Transverse colon (tissue), 4 donors: ENCODE results near the gene SMAD7. TPM values are rescaled to one million over a fixed set of nuclear protein-coding genes. Genes with fewer than 3 reads are reported as not detected.

Source experiments
- DNase-seq: peaks from one replicate; pipeline ENCODE4 v3.0.0-alpha.2; 2019
- H3K27ac ChIP-seq, 4 donors: fragments of 200-600 bp; sonication (generic); 2 replicates each; pipeline ENCODE4 v1.5.1; 2016 to 2018; ENCODE audit warnings: inconsistent platforms in 4 of 4
- H3K27me3 ChIP-seq: fragments of 200-600 bp; sonication (generic); 2 replicates; pipeline ENCODE4 v1.5.1; 2017; ENCODE audit warnings: inconsistent platforms
- H3K36me3 ChIP-seq, 4 donors: fragments of 200-600 bp; sonication (generic); 2 replicates each; pipeline ENCODE4 v1.5.1; 2017 to 2019; ENCODE audit warnings: inconsistent platforms in 4 of 4
- H3K4me1 ChIP-seq, 4 donors: fragments of 200-600 bp; sonication (generic); 2 replicates each; pipeline ENCODE4 v1.5.1; 2017 to 2020; ENCODE audit warnings: inconsistent platforms in 4 of 4
- H3K4me3 ChIP-seq, 4 donors: fragments of 200-600 bp; sonication (generic); 1 replicate in 1 of 4; 2 replicates in 3 of 4; pipeline versions ENCODE4 v1.5.1 to v1.6.1; 2017 to 2019; ENCODE audit warnings: inconsistent platforms in 4 of 4
- H3K9me3 ChIP-seq, 2 donors: fragments of 200-600 bp; sonication (generic); 2 replicates each; pipeline ENCODE4 v1.5.1; 2017 to 2019; ENCODE audit warnings: inconsistent platforms in 2 of 2
- EP300 ChIP-seq: sonication (generic); formaldehyde crosslinking; IDR thresholded peaks from one replicate; pipeline ENCODE4 v1.6.1; 2017; ENCODE audit warnings: antibody characterized with exemption, low read depth
- POLR2A ChIP-seq: fragments of 450-650 bp; IDR thresholded peaks from one replicate; pipeline ENCODE4 v1.6.1; 2016; ENCODE audit warnings: antibody characterized with exemption, mild to moderate bottlenecking, moderate library complexity
- POLR2AphosphoS5 ChIP-seq, 3 donors: sonication (generic); formaldehyde crosslinking; IDR thresholded peaks; one replicate each; pipeline ENCODE4 v1.6.1; 2016; ENCODE audit warnings: antibody characterized with exemption in 3 of 3
- WGBS, 2 donors: methylation state at CpG; one replicate each; pipeline ENCODE4 v1.1.5; 2018; ENCODE audit warnings: low coverage in 1 of 2; 5-methylcytosine and 5-hydroxymethylcytosine counted together
- in situ Hi-C, 4 donors: fragments of 200-750 bp; cut with MboI; loops; one replicate each; pipeline versions ENCODE4 v1.15.0 to v1.15.1; 2017; ENCODE audit warnings: low sequenced_read_pairs in 3 of 4, low pct_ligation_motif_present in 1 of 4, low pct_unique_long_range_greater_than_20kb in 1 of 4
- intact Hi-C: fragments of 100-400 bp; cut with DNase I; formaldehyde crosslinking; loops from one replicate; pipeline ENCODE4 v1.15.1; 2023; ENCODE audit warnings: low total_unique reads
- total RNA-seq, 4 donors: library from RNA; depleted of rRNA; stranded (reverse); fragments of >200 nt; gene quantifications; one replicate each; pipeline ENCODE4 v1.1.0, GENCODE V29; 2016
- TF ChIP-seq, protein P1 (sequence below), 5 experiments: fragments of 200-600 bp in 3 of 5; fragments of 450-650 bp in 2 of 5; sonication (generic) in 3 of 5; IDR thresholded peaks; 1 replicate in 2 of 5; 2 replicates in 3 of 5; pipeline ENCODE4 v1.5.1; 2016 to 2017; ENCODE audit warnings: antibody characterized with exemption in 5 of 5, inconsistent platforms in 3 of 5, mild to moderate bottlenecking in 2 of 5, moderate library complexity in 1 of 5

The SMAD7 gene
- total RNA-seq, 4 donors from 2014 or later, result 76.0 to 199 (median 77.1) TPM

DNA sequence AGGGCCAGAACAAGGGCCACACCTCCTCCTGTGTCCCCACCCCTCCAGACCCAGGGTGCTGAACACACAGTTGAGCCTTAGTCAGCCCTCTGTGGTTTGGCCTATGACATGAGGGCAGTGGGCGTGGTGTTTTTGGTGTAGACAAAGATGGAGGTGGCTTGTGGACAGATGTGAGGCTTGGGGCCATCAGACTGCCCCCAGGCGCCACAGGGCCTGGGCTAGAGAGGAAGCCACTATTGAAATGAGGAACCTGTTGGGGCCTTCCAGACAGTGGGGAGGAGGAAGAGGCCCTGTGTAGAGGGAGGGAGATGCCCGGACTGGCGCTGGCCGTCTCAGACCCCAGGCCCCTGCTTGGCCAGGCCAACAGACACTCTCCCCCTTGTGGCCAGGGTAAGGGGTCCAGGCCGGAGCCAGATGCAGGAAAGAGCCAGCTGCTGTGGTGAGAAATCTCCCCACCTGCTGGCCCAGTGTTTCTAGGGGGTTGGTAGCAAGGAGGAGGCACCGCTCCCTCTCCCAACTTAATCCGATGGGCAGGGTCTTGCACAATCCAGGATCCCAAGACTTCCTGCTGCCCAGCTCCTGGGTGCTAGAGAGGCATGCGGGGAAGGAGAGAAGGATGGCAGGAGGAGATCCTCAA lies 53.8 kb downstream of the SMAD7 start:
- Histone ChIP-seq H3K9me3 (no peaks in the 10 kb centered on the region), H3K27ac (peak overlapping the region in 2 of 4 donors; percentile 0 to 37), H3K36me3 (no peaks in the 10 kb centered on the region), H3K4me3 (no peak overlapping the region), H3K27me3 (no peaks in the 10 kb centered on the region), H3K4me1 (peaks cover 5 to 20% (median 9%) of the 10 kb centered on the region in 4 donors)
- WGBS, 2 donors, result 65 to 100% methylated on average over 1 to 9 of the region's 9 CpGs
- TF ChIP-seq POLR2AphosphoS5 (IDR thresholded peaks at IDR 0.05), result no peak
- in situ Hi-C loops (no loop called here), intact Hi-C loops (no loop called here)
- DNase-seq, result peak; percentile 53

DNA sequence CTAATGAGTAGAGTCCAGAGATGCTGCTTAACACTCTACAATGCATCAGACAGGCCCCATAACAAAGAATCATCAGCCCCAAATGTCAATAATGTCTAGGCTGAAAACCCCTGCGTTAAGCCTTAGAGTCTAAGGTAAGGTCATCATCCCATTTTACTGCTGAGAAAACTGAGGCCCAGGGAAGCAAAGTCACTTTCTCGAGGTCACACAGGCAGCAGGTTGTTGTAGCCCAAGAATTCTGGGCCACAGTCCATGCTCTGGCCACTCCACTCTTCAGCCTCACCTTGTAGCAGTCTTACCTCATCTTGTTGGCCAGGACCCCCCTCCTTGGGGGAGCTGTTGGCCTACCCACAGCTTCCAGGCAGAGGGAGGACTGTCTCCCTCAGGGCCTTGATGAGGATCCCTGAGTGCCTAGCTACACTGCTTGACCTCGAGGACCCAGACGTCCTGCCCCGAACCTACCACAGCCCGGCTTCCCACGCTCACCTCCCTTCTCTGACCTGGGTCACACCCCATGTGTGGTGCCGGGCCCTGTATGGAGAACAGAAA lies 54.4 kb downstream of the SMAD7 start:
- H3K4me1 ChIP-seq, result peaks cover under 1 to 15% (median 4%) of the 10 kb centered on the region in 4 donors

DNA sequence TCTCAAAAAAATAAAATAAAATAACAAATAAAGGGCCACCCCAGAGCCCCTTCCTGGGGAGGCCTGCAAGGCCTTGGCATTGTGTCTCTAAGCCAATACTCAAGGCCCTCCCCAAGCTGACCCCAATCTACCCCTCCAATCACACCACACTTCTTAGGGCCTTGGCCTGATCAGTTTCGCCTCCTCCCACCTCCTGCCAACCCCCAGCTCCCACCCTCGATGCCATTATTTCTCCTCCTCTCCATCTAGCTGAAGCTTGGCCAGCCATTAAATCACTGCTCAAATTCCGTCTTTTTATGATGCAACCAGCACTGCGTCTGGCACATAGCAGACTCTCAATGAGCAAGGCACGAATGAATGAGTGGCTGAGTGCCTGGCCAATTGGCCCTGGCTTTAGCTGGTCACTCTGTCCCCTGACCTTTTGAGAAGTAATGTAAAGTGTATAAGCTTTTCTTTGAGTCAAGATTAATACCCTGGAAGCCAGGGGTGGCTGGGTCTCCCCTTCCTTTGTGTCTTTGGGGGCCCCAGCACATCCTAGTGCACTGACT lies 55.9 kb downstream of the SMAD7 start:
- in situ Hi-C loops (no loop called here), intact Hi-C loops (no loop called here)
- 83% methylated on average over 5 of the region's 5 CpGs; no CpG with 5 or more reads in 1 of the 2 donors for WGBS, 2 donors
- no peak overlapping the region for H3K4me3 ChIP-seq
- no peak overlapping the region for H3K27ac ChIP-seq
- no peak for TF ChIP-seq EP300
- TF ChIP-seq, protein P1, sequence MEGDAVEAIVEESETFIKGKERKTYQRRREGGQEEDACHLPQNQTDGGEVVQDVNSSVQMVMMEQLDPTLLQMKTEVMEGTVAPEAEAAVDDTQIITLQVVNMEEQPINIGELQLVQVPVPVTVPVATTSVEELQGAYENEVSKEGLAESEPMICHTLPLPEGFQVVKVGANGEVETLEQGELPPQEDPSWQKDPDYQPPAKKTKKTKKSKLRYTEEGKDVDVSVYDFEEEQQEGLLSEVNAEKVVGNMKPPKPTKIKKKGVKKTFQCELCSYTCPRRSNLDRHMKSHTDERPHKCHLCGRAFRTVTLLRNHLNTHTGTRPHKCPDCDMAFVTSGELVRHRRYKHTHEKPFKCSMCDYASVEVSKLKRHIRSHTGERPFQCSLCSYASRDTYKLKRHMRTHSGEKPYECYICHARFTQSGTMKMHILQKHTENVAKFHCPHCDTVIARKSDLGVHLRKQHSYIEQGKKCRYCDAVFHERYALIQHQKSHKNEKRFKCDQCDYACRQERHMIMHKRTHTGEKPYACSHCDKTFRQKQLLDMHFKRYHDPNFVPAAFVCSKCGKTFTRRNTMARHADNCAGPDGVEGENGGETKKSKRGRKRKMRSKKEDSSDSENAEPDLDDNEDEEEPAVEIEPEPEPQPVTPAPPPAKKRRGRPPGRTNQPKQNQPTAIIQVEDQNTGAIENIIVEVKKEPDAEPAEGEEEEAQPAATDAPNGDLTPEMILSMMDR (IDR thresholded peaks at IDR 0.05), result no peak
- TF ChIP-seq POLR2AphosphoS5 (IDR thresholded peaks at IDR 0.05), result no peak
- TF ChIP-seq POLR2A, result no peak
- no peak for DNase-seq
- H3K9me3 ChIP-seq, result no peaks in the 10 kb centered on the region
- H3K27me3 ChIP-seq, result no peaks in the 10 kb centered on the region
- H3K4me1 ChIP-seq, result peaks cover 0 to 15% (median 4%) of the 10 kb centered on the region in 4 donors
- H3K36me3 ChIP-seq, result no peaks in the 10 kb centered on the region

More for the DNA sequence above, 54.4 kb downstream of the SMAD7 start:
- in situ Hi-C loops (no loop called here), intact Hi-C loops (no loop called here)
- WGBS, 2 donors, result 73% methylated on average over 8 of the region's 8 CpGs; no CpG with 5 or more reads in 1 of the 2 donors
- DNase-seq, result no peak
- H3K9me3 ChIP-seq, result no peaks in the 10 kb centered on the region
- H3K4me3 ChIP-seq, result no peak overlapping the region
- H3K36me3 ChIP-seq, result no peaks in the 10 kb centered on the region
- TF ChIP-seq POLR2AphosphoS5 (IDR thresholded peaks at IDR 0.05) (no peak), POLR2A (no peak), EP300 (no peak)
- TF ChIP-seq, protein P1 (IDR thresholded peaks at IDR 0.05), result no peak
- no peak overlapping the region for H3K27ac ChIP-seq
- no peaks in the 10 kb centered on the region for H3K27me3 ChIP-seq

DNA sequence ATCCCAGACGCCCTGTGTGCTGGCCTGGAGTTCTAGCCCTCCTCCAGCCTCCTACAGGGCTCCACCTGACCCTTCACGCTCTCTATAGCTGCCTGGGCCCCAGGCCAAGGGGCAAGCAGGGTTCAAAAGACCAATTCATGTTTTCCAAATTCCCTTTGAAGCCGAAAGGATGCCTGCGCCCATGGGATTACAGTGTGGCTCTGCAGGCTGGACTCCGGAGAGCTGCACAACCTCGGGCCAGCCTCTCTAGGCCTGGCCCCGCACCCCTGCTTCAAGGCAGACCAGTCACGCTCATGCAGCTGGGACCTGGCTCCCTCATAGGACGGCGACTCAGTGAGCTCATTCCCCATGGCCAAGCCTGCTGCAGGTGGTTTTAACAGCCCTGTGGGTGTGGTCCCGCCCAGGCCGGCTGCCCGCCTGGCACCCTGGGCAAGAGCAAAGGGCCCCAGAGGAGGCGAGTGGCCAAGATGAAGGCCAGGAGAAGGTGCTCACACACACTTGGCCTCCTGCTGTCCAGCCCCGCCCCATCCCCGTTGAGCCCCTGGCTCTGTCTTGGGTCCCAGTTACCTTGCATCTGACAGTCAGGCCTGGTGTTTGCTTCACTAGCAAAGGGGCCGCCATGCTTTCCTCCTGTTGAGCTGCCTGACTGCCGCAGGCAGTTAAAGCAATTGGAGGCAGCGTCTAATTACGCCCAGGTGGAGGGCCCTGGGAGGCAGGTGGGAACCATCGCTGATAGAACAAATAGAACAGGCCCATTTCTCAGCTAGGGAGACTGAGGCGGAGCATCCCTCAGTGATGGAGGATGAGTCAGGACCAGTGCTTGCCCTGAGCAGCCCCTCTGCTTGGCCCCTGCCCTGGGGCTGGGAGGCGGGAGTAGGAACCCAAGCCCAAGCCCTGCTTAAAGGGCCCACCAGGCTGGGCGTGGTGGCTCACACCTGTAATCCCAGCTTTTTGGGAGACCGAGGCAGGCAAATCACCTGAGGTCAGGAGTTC lies 56.9 kb downstream of the SMAD7 start:
- Histone ChIP-seq H3K27me3 (no peaks in the 10 kb centered on the region), H3K4me3 (no peak overlapping the region), H3K27ac (no peak overlapping the region), H3K4me1 (peaks cover 2 to 22% (median 5%) of the 10 kb centered on the region in 4 donors), H3K9me3 (no peaks in the 10 kb centered on the region), H3K36me3 (no peaks in the 10 kb centered on the region)
- TF ChIP-seq, protein P1 (IDR thresholded peaks at IDR 0.05), result no peak
- TF ChIP-seq EP300 (no peak), POLR2AphosphoS5 (IDR thresholded peaks at IDR 0.05) (peak in 1 of 3 donors; percentile 31), POLR2A (no peak)
- 72% methylated on average over 25 of the region's 25 CpGs; no CpG with 5 or more reads in 1 of the 2 donors for WGBS, 2 donors
- intact Hi-C loops, result no loop called here
- in situ Hi-C loops, result no loop called here
- peak; percentile 78 for DNase-seq
